GM18861 (cell line): ENCODE measurements around the gene ASPSCR1.

Experiments used
- ATAC-seq: cut with Tn5 transposase; IDR thresholded peaks from one replicate; pipeline ENCODE4 v1.9.1; 2021; ENCODE audit not compliant: unreplicated experiment

The ASPSCR1 gene

GRCh38 chr17:81958633-81959342 lies 18.6 kb upstream of the ASPSCR1 start:
- ATAC-seq, result no peak

GRCh38 chr17:81959362-81960129 lies 17.9 kb upstream of the ASPSCR1 start:
- no peak for ATAC-seq

GRCh38 chr17:81960130-81960958 lies 17.1 kb upstream of the ASPSCR1 start:
- ATAC-seq, result no peak

GRCh38 chr17:81961087-81961511 lies 16.3 kb upstream of the ASPSCR1 start, which contains the start of gene NOTUM:
Gene NOTUM, minus strand, starts transcription at chr17:81961187. Its CDS starts 278 bp downstream, at chr17:81960909.
- ATAC-seq, result no peak

- no peak for ATAC-seq
Observed at GRCh38 chr17:81961521-81962498, 15.6 kb upstream of the ASPSCR1 start.

GRCh38 chr17:81962499-81963441 lies 14.7 kb upstream of the ASPSCR1 start:
- ATAC-seq, result no peak

GRCh38 chr17:81964081-81964849 lies 13.2 kb upstream of the ASPSCR1 start:
- ATAC-seq, result no peak

GRCh38 chr17:81966343-81967243 lies 10.8 kb upstream of the ASPSCR1 start:
- no peak for ATAC-seq

- ATAC-seq, result no peak
Observed at GRCh38 chr17:81967244-81967532, 10.2 kb upstream of the ASPSCR1 start.

GRCh38 chr17:81967533-81968395 lies 9.7 kb upstream of the ASPSCR1 start:
- no peak for ATAC-seq

- no peak for ATAC-seq
Observed at GRCh38 chr17:81968396-81968745, 9.1 kb upstream of the ASPSCR1 start.

- ATAC-seq, result no peak
Observed at GRCh38 chr17:81968850-81969812, 8.3 kb upstream of the ASPSCR1 start.

GRCh38 chr17:81973432-81973831 lies 4.0 kb upstream of the ASPSCR1 start:
- ATAC-seq, result no peak

- no peak for ATAC-seq
Observed at GRCh38 chr17:81976332-81977210, 858 bp upstream of the ASPSCR1 start.
